ENCODE results near the gene ARHGEF40.
A peak's percentile ranks its signal among the peaks of the same experiment; 100 is the strongest.

Gene ARHGEF40

GRCh38 chr14:21098892-21099595 lies 28.9 kb downstream of the ARHGEF40 start:
- no peak for FAIRE-seq

- FAIRE-seq: no peak
Observed at GRCh38 chr14:21099596-21099985, 29.5 kb downstream of the ARHGEF40 start.

GRCh38 chr14:21100931-21101330 lies 30.8 kb downstream of the ARHGEF40 start, which contains the start of gene TMEM253:
TSS of gene TMEM253 (plus strand) at chr14:21101066. CDS start at chr14:21101344, 278 bp downstream.
- FAIRE-seq: no peak

- FAIRE-seq: no peak
Observed at GRCh38 chr14:21101802-21102413, 31.8 kb downstream of the ARHGEF40 start.

- no peak for FAIRE-seq
Observed at GRCh38 chr14:21102521-21103410, 32.7 kb downstream of the ARHGEF40 start.

- peak; percentile 28 for FAIRE-seq
Observed at GRCh38 chr14:21103411-21103709, 33.3 kb downstream of the ARHGEF40 start.

- FAIRE-seq: no peak
Observed at GRCh38 chr14:21103710-21104447, 33.8 kb downstream of the ARHGEF40 start.

GRCh38 chr14:21104448-21105060 lies 34.5 kb downstream of the ARHGEF40 start:
- FAIRE-seq: no peak

- FAIRE-seq: no peak
Observed at GRCh38 chr14:21105095-21105494, 35.0 kb downstream of the ARHGEF40 start.

- no peak for FAIRE-seq
Observed at GRCh38 chr14:21106176-21106497, 36.0 kb downstream of the ARHGEF40 start.

- FAIRE-seq: peak; percentile 47
Observed at GRCh38 chr14:21106498-21107282, 36.6 kb downstream of the ARHGEF40 start.

GRCh38 chr14:21107283-21107800 lies 37.2 kb downstream of the ARHGEF40 start:
- no peak for FAIRE-seq

GRCh38 chr14:21108791-21109190 lies 38.7 kb downstream of the ARHGEF40 start:
- no peak for FAIRE-seq

GRCh38 chr14:21109377-21110138 lies 39.5 kb downstream of the ARHGEF40 start:
- no peak for FAIRE-seq

- FAIRE-seq: no peak
Observed at GRCh38 chr14:21112255-21112654, 42.2 kb downstream of the ARHGEF40 start.

GRCh38 chr14:21113369-21113768 lies 43.3 kb downstream of the ARHGEF40 start:
- no peak for FAIRE-seq

- FAIRE-seq: no peak
Observed at GRCh38 chr14:21118933-21119332, 48.8 kb downstream of the ARHGEF40 start.

- no peak for FAIRE-seq
Observed at GRCh38 chr14:21120686-21121085, 50.6 kb downstream of the ARHGEF40 start.

GRCh38 chr14:21121122-21121521 lies 51.0 kb downstream of the ARHGEF40 start:
- no peak for FAIRE-seq

GRCh38 chr14:21123429-21123828 lies 53.3 kb downstream of the ARHGEF40 start:
- no peak for FAIRE-seq

- FAIRE-seq: no peak
Observed at GRCh38 chr14:21133901-21134300, 63.8 kb downstream of the ARHGEF40 start.

Measured in G401.6 (cell line).